HG03175 (cell line): ENCODE measurements around the gene NRSN1.

Experiments
- ATAC-seq: cut with Tn5 transposase; IDR thresholded peaks from one replicate; pipeline ENCODE4 v1.9.1; 2021; ENCODE audit warnings: mild to moderate bottlenecking, moderate library complexity; ENCODE audit not compliant: unreplicated experiment

The NRSN1 gene, protein sequence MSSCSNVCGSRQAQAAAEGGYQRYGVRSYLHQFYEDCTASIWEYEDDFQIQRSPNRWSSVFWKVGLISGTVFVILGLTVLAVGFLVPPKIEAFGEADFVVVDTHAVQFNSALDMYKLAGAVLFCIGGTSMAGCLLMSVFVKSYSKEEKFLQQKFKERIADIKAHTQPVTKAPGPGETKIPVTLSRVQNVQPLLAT

GRCh38 chr6:24125980-24126379 lies at the start of gene NRSN1:
NRSN1 (plus strand) TSS chr6:24126215; CDS start chr6:24134328, 8,113 bp downstream.
- ATAC-seq = no peak

- no peak for ATAC-seq
Measured at GRCh38 chr6:24078200-24078599, 47.8 kb upstream of the NRSN1 start.

- no peak for ATAC-seq
Measured at GRCh38 chr6:24079076-24079475, 46.9 kb upstream of the NRSN1 start.

- ATAC-seq = no peak
Measured at GRCh38 chr6:24080711-24081110, 45.3 kb upstream of the NRSN1 start.

DNA sequence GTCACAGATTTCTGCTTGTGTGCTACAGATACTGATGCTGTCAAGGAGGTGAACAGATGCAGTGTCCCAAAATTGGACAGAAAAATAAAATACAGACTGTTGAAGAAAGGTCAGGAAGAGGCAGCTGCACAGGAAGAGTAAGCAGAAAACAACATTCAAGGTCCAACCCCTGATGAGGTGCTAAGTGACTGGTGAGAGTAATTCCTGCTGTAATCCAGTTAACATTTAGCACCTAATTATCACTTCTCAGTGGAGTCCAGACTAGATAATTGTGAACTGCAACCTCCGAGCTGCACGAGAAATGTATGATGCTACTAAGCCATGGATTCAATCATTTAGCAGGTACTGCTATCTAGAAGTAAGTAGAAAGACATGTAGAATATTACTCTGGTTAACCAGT lies 36.3 kb upstream of the NRSN1 start:
- no peak for ATAC-seq

- no peak for ATAC-seq
Measured at GRCh38 chr6:24092407-24092806, 33.6 kb upstream of the NRSN1 start.

- ATAC-seq = no peak
Measured at GRCh38 chr6:24093381-24093780, 32.6 kb upstream of the NRSN1 start.

DNA sequence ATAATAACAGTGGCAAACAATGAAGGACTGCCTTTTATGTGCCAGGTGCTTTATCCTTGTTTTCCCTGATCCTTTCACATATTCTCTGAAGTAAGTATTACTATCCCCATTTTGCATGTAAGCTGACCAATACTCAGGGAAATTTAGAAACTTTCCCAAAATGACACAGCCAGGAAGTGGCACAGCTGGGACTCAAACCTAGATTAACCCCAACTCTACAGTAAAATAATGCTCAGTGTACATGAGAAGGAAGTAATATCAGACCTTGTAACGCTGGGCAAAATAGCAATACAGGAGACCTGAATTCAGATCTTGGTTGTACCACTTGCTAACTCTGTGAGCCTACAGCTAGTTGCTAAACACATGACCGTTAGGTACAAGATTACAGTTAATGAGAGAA lies 26.8 kb upstream of the NRSN1 start:
- no peak for ATAC-seq

DNA sequence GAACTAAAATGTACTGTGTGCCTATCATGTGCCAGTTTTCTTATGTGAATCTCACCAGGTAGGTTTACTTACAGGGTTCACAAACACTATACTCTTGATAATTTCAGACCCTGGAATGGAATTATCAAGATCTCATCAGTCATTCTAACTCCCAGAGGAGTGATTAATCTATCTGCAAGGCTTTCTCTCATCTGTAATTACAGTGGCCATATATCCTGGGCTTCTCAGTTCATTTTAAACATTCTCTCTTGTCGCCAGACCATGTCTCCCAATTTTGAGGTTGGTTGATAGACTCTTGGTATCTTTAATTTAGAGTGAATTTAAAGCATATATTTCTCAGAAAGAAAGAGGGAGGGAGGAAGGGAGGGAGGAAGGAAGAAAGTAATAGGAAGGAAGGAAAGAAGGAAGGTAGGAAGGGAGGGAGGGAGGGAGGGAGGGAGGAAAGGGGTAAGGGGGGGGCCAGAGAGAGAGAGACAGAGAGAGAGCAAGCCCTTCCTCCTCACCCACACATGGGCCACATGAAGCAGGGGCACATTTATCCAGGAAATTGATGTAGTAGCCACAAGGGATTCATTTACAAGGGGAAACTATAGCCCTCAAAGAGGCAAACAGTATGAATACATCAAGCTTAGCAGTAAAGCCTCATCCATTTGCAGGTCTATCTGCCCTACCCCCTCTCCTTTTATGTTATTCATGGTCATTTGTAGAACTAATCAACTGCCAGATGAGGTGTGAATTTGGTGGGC lies 25.8 kb upstream of the NRSN1 start:
- ATAC-seq = no peak

GRCh38 chr6:24100770-24101155 lies 25.3 kb upstream of the NRSN1 start:
- no peak for ATAC-seq

DNA sequence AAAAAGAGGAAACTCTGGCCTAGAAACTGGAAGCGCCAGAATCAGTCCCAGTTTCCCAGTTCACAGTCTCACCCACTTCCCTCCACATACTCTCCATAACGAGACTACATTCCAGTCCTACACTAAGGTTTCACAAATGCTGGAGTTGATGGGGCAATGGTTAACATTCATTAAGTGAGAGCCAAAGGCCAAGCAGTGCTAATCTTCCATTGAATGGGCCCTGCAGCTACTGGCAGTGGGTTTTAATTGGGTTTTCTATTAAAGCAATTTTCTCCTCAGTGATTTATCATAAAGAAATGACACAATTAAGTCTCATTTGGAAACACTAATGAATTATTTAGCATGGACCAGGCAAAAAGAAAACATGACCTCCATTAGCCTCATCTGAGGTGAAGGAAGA lies 20.8 kb upstream of the NRSN1 start:
- no peak for ATAC-seq

DNA sequence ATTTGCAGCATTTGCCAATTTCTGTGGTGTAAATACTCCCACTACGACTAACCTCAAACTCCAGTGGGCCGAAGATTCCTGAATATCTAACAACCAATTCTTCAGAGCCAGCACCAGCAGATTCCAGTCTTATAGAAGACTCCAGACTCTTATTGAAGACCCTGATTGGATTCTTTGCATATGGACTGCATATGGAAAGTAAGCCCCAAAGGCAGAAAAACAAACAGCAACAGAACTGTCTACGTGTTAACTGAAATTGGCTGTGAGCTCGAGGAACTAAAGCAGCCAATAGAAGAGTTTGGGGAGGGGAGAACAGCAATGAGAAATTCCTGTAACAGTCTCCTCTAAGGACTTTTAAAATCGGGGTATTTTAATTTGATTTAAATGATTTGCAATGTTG lies 19.7 kb upstream of the NRSN1 start:
- no peak for ATAC-seq

DNA sequence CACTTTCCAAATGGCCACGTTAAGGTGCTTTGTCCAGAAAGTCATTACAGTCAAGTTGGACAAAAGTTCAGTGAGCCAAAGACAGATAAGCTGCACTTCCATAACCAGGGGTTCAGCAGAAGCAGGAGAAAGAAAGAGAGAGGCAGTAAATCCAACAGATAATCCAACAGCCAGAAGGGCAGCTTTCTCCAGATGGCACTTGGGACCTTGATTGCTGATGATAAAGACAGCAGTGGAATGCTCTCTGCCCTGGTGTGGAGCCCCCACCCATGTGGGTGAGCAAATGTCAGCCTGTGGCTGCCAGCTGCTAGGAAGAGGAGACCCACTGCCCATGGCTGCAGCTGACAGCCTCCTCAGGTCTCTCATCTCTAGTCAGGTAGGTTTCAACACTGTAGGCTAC lies 18.7 kb upstream of the NRSN1 start:
- ATAC-seq = no peak

- ATAC-seq = no peak
Measured at GRCh38 chr6:24108056-24108455, 18.0 kb upstream of the NRSN1 start.

DNA sequence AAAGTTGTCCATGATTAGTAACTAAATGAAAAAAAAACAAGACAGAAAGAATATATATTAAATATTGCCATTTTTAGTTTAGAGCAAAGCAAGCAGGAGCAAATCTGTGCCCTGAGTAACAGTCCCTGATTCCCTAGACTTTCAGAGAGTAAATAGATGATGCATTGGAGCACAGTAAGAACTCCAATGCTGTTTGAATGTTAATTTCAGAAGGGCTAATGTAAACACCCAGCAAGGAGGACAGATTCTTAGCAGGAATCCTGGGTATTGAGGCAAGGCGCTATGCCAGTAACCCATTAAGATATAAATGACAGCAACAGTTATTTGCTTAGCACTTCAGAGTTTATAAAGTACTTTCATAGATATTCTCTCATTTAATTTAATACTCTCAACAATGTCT lies 15.6 kb upstream of the NRSN1 start:
- no peak for ATAC-seq

GRCh38 chr6:24113891-24114290 lies 12.1 kb upstream of the NRSN1 start:
- no peak for ATAC-seq

- ATAC-seq = no peak
Measured at GRCh38 chr6:24117021-24117420, 9.0 kb upstream of the NRSN1 start.

- ATAC-seq = no peak
Measured at GRCh38 chr6:24122139-24122538, 3.9 kb upstream of the NRSN1 start.

GRCh38 chr6:24126586-24127192 lies 674 bp downstream of the NRSN1 start:
- ATAC-seq = peak; percentile 74

DNA sequence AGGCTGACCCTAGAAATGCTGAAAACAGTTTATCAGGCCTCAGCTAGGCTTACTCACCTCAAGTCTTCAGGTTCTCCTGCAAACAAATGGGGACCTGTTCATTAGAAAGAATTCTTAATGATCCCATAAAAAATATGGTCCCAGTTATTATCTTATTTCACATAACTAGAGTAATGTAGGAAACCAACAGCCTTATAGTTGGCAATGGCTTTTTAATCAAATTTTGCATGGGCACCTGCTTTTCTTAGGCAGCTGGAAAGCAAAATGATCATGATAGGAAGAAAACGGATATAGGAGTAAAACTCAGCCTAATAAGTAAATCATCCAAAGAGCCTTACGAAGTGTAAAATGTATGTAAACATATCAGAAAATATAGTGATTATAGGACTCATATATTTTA lies 1.3 kb downstream of the NRSN1 start:
- no peak for ATAC-seq

- no peak for ATAC-seq
Measured at GRCh38 chr6:24131751-24132150, 5.7 kb downstream of the NRSN1 start.

- no peak for ATAC-seq
Measured at GRCh38 chr6:24139080-24139479, 13.1 kb downstream of the NRSN1 start.
